ENCODE results near the gene SPPL2B. TPM values are rescaled to one million over a fixed set of nuclear protein-coding genes. Genes with fewer than 3 reads are reported as not detected.
"Not testable (repeated sequence)": the region's sequence is repeated elsewhere in the genome, so short reads cannot be mapped to it uniquely, and the experiment has no call there.

SPPL2B gene
- total RNA-seq, 2 experiments from 2014 or later = 73.5 to 80.7 TPM

DNA sequence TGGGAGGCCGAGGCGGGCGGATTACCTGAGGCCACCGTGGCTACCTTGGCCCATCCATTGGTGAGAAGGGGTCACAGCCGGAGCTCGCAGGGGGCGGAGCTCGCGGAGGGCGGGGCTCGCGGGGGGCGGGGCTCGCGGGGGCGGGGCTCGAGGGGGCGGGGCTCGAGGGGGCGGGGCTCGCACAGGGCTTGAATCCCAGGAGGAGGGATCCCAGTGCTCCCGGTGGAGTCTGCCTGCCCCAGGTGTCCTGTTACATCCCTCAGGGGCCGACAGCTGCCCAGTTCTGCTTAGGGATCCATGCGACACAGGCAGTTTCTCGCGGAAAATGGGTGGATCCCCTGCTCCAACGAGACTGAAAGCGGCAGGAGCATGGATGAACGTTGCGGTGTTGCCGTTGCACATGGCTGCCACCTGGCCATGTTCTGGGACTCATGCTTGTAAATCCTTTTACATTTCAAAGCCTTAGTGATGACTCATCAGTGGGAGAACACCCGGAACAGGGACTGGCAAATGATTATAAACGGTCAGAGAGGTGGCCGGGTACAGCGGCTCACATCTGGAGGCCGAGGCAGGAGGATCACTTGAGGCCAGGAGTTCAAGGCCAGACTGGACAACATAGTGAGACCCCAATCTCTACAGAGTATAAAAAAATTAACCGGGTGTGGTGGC, 56.7 kb downstream of the SPPL2B start:
- CTCF ChIA-PET = no interaction called here
- POLR2A ChIA-PET = no interaction called here
- H3K4me3 Mint-ChIP-seq = no peak overlapping the region

DNA sequence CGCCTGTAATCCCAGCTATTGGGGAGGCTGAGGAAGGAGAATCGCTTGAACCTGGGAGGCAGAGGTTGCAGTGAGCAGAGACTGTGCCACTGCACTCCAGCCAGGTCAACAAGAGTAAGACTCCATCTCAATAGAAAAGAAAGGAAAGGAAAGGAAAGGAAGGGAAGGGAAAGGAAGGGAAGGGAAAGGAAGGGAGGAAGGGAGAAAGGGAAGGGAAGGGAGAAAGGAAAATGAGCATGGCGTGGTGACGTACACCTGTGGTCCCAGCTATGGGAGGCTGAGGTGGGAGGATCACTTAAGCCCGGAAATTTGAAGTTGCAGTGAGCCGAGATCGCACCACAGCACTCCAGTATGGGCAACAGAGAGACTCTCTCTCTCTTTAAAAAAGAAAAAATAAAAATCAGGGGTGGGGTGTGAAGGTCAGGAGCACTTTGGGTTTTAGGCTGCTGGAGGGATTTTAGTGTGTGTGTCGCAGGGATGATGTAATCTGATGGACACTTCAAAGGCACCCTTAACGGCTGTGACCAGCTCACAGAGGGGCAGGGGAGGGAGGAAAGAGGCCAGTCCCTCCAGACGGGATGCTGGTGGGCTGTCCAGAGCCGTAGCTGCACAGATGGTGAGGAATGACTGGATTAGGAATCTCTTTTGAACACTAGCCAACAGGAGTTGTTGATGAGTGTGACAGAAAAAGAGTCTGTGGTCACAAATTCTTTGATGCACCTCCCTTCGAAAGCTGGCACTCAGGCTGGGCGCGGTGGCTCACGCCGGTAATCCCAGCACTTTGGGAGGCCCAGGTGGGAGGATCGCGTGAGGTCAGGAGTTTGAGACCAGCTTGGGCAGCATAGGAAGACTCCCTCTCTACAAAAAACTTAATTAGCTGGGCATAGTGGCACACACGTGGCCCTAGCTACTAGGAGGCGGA, 59.1 kb downstream of the SPPL2B start:
- CTCF ChIA-PET = interaction anchor here (1.4 kb wide), 1 partner anchor 14 kb away, joined by 4 read pairs; no protein-coding TSS in a partner anchor

More for the DNA sequence above, 56.7 kb downstream of the SPPL2B start:
- Mint-ChIP-seq H3K27ac (no peak overlapping the region), H3K4me1 (ENCODE audit: low read depth) (no peaks in the 10 kb centered on the region), H3K27me3 (ENCODE audit: low read depth) (peaks cover 3% of the 10 kb centered on the region), H3K36me3 (ENCODE audit: low read depth) (peaks cover 4% of the 10 kb centered on the region), H3K9me3 (ENCODE audit: insufficient read depth) (peaks cover 8% of the 10 kb centered on the region)
- peak; percentile 19 for ATAC-seq
- DNase-seq = no peak

GRCh38 chr19:2389594-2389993, 61.1 kb downstream of the SPPL2B start:
- no peaks in the 10 kb centered on the region for H3K9me3 Mint-ChIP-seq (ENCODE audit: insufficient read depth)
- CTCF ChIA-PET = interaction anchor here (1.4 kb wide), 1 partner anchor 16 kb away, joined by 4 read pairs; no protein-coding TSS in a partner anchor
- ATAC-seq (no peak), DNase-seq (no peak)
- H3K4me3 Mint-ChIP-seq = no peak overlapping the region
- peaks cover 7% of the 10 kb centered on the region for H3K27me3 Mint-ChIP-seq (ENCODE audit: low read depth)
- H3K27ac Mint-ChIP-seq = no peak overlapping the region
- POLR2A ChIA-PET = no interaction called here
- H3K36me3 Mint-ChIP-seq (ENCODE audit: low read depth) = peaks cover 2% of the 10 kb centered on the region
- peaks cover 21% of the 10 kb centered on the region for H3K4me1 Mint-ChIP-seq (ENCODE audit: low read depth)

More for the DNA sequence above, 59.1 kb downstream of the SPPL2B start:
- POLR2A ChIA-PET = no interaction called here
- H3K4me1 Mint-ChIP-seq (ENCODE audit: low read depth) = peaks cover 4% of the 10 kb centered on the region
- no peak overlapping the region for H3K27ac Mint-ChIP-seq
- H3K36me3 Mint-ChIP-seq (ENCODE audit: low read depth) = no peaks in the 10 kb centered on the region
- H3K27me3 Mint-ChIP-seq (ENCODE audit: low read depth) = peaks cover 3% of the 10 kb centered on the region
- DNase-seq (no peak), ATAC-seq (no peak)
- no peaks in the 10 kb centered on the region for H3K9me3 Mint-ChIP-seq (ENCODE audit: insufficient read depth)
- H3K4me3 Mint-ChIP-seq = no peak overlapping the region

GRCh38 chr19:2391118-2391725, 62.7 kb downstream of the SPPL2B start:
- ChIA-PET POLR2A (no interaction called here), CTCF (interaction anchor here (1.0 to 2.2 kb wide), 6 partner anchors 10 to 229 kb away, joined by 3 to 6 read pairs (median 4); partner anchors contain the start of genes LSM7 and SPPL2B)
- H3K9me3 Mint-ChIP-seq (ENCODE audit: insufficient read depth) = no peaks in the 10 kb centered on the region
- peak; percentile 59 for DNase-seq
- peak; percentile 57 for ATAC-seq
- H3K27ac Mint-ChIP-seq = no peak overlapping the region
- H3K4me1 Mint-ChIP-seq (ENCODE audit: low read depth) = peaks cover 26% of the 10 kb centered on the region
- peaks cover 2% of the 10 kb centered on the region for H3K36me3 Mint-ChIP-seq (ENCODE audit: low read depth)
- peaks cover 7% of the 10 kb centered on the region for H3K27me3 Mint-ChIP-seq (ENCODE audit: low read depth)
- no peak overlapping the region for H3K4me3 Mint-ChIP-seq

DNA sequence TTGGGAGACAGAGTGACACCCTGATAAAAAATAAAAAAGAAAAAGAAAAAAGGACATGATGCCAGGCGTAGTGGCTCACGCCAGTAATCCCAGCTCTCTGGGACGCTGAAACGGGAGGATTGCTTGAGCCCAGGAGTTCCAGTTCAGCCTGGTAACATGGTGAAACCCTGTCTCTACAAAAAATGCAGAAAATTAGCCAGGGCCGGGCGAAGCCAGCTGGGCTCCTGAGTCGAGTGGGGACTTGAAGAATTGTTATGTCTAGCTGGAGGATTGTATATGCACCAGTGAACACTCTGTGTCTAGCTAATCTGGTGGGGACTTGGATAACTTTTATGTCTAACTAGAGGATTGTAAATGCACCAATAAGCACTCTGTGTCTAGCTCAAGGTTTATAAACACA, 63.9 kb downstream of the SPPL2B start:
- peaks cover 2% of the 10 kb centered on the region for H3K36me3 Mint-ChIP-seq (ENCODE audit: low read depth)
- no peak overlapping the region for H3K27ac Mint-ChIP-seq
- ATAC-seq (no peak), DNase-seq (no peak)
- peaks cover 7% of the 10 kb centered on the region for H3K27me3 Mint-ChIP-seq (ENCODE audit: low read depth)
- H3K9me3 Mint-ChIP-seq (ENCODE audit: insufficient read depth) = no peaks in the 10 kb centered on the region
- no peak overlapping the region for H3K4me3 Mint-ChIP-seq
- POLR2A ChIA-PET = interaction anchor here (0.6 to 1.1 kb wide), 3 partner anchors 10 to 84 kb away, joined by 3 read pairs; no protein-coding TSS in a partner anchor
- peaks cover 26% of the 10 kb centered on the region for H3K4me1 Mint-ChIP-seq (ENCODE audit: low read depth)
- CTCF ChIA-PET = interaction anchor here (0.8 to 3.2 kb wide), 16 partner anchors 9 to 245 kb away, joined by 3 to 15 read pairs (median 4); partner anchors contain the start of genes LMNB2, PLEKHJ1 and TIMM13

GRCh38 chr19:2392899-2393298, 64.4 kb downstream of the SPPL2B start:
- not testable (repeated sequence) for H3K4me3 Mint-ChIP-seq; ATAC-seq; H3K27ac Mint-ChIP-seq; H3K36me3 Mint-ChIP-seq (ENCODE audit: low read depth); H3K9me3 Mint-ChIP-seq (ENCODE audit: insufficient read depth); H3K27me3 Mint-ChIP-seq (ENCODE audit: low read depth)
- ChIA-PET POLR2A (interaction anchor here (0.7 to 1.1 kb wide), 2 partner anchors 65 to 84 kb away, joined by 3 read pairs; no protein-coding TSS in a partner anchor), CTCF (interaction anchor here (0.8 to 3.2 kb wide), 18 partner anchors 9 to 244 kb away, joined by 3 to 15 read pairs (median 4); partner anchors contain the start of genes GADD45B, LMNB2, PLEKHJ1 and TIMM13)
- H3K4me1 Mint-ChIP-seq (ENCODE audit: low read depth) = peaks cover 26% of the 10 kb centered on the region
- peak; percentile 32 for DNase-seq

GRCh38 chr19:2394054-2394441, 65.6 kb downstream of the SPPL2B start:
- Mint-ChIP-seq H3K9me3 (ENCODE audit: insufficient read depth) (no peaks in the 10 kb centered on the region), H3K36me3 (ENCODE audit: low read depth) (peaks cover 2% of the 10 kb centered on the region), H3K4me1 (ENCODE audit: low read depth) (peaks cover 26% of the 10 kb centered on the region), H3K4me3 (peak overlapping the region; percentile 69), H3K27me3 (ENCODE audit: low read depth) (peaks cover 7% of the 10 kb centered on the region), H3K27ac (peak overlapping the region; percentile 77)
- ChIA-PET POLR2A (interaction anchor here (1.0 to 1.5 kb wide), 3 partner anchors 34 to 124 kb away, joined by 3 to 5 read pairs (median 3); no protein-coding TSS in a partner anchor), CTCF (interaction anchor here (0.8 to 3.2 kb wide), 9 partner anchors 10 to 255 kb away, joined by 3 to 15 read pairs (median 3); partner anchors contain the start of genes GADD45B, PLEKHJ1 and TIMM13)
- DNase-seq (peak; percentile 64), ATAC-seq (peak; percentile 67)

DNA sequence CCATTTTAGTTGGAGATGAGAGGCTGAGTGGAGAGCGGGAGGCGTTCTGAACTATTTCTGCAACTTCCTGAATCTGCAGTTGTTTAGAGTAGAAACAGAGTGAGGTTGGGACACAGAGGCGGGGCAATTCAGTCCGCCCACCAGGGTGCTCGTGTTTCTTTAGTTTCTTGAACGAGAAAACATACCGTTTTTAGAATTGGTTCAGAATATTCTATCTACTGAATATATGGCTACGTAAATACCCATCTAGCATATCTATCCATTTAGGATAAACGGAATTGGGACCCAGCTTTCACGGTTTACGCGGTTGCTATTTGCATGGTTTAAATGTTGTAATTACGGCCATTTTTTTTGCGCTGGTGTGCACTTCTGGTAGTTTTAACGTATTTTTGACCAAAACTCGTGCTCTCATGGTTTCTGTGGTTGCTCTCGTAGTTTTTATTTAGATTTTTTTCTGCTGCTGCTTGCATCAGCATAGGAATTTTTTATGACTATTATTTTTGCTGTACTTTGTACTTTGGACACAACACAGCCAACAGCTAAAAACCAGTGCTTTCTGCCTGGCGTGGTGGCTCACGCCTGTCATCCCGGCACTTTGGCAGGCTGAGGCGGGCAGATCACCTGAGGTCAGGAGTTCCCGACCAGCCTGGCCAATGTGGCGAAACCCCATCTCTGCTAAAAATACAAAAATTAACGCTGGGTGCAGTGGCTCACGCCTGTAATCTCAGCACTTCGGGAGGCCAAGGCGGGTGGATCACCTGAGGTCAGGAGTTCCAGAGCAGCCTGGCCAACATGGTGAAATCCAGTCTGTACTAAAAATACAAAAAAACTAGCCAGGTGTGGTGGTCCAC, 66.2 kb downstream of the SPPL2B start:
- POLR2A ChIA-PET = interaction anchor here (1.0 to 1.5 kb wide), 3 partner anchors 33 to 125 kb away, joined by 3 to 5 read pairs (median 3); no protein-coding TSS in a partner anchor
- peak overlapping the region; percentile 72 for H3K27ac Mint-ChIP-seq
- ATAC-seq (peak; percentile 80), DNase-seq (peak; percentile 58)
- H3K36me3 Mint-ChIP-seq (ENCODE audit: low read depth) = peaks cover 2% of the 10 kb centered on the region
- H3K27me3 Mint-ChIP-seq (ENCODE audit: low read depth) = peaks cover 6% of the 10 kb centered on the region
- CTCF ChIA-PET = interaction anchor here (0.8 to 3.2 kb wide), 10 partner anchors 33 to 254 kb away, joined by 3 to 15 read pairs (median 4); partner anchors contain the start of genes GADD45B, PLEKHJ1 and TIMM13
- H3K4me3 Mint-ChIP-seq = peak overlapping the region; percentile 69
- no peaks in the 10 kb centered on the region for H3K9me3 Mint-ChIP-seq (ENCODE audit: insufficient read depth)
- peaks cover 26% of the 10 kb centered on the region for H3K4me1 Mint-ChIP-seq (ENCODE audit: low read depth)

DNA sequence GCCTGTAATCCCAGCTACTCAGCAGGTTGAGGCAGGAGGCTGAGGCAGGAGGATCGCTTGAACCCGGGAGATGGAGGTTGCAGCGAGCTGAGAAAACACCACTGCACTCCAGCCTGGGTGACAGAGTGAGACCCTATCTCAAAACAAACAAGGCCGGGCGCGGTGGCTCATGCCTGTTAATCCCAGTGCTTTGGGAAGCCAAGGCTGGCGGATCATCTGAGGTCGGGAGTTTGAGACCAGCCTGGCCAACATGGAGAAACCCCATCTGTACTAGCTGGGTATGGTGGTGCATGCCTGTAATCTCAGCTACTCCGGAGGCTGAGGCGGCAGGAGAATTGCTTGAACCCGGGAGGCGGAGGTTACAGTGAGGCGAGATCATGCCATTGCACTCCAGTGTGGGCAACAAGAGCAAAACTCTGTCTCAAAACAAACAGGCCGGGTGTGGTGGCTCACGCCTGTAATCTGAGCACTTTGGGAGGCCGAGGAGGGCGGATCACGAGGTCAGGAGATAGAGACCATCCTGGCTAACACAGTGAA, 66.9 kb downstream of the SPPL2B start:
- ATAC-seq; H3K27ac Mint-ChIP-seq; H3K36me3 Mint-ChIP-seq (ENCODE audit: low read depth); H3K27me3 Mint-ChIP-seq (ENCODE audit: low read depth); POLR2A ChIA-PET; H3K9me3 Mint-ChIP-seq (ENCODE audit: insufficient read depth); H3K4me3 Mint-ChIP-seq; DNase-seq: not testable (repeated sequence)
- CTCF ChIA-PET = interaction anchor here (1.1 to 1.9 kb wide), 2 partner anchors 106 to 242 kb away, joined by 3 to 4 read pairs; no protein-coding TSS in a partner anchor
- peaks cover 26% of the 10 kb centered on the region for H3K4me1 Mint-ChIP-seq (ENCODE audit: low read depth)

DNA sequence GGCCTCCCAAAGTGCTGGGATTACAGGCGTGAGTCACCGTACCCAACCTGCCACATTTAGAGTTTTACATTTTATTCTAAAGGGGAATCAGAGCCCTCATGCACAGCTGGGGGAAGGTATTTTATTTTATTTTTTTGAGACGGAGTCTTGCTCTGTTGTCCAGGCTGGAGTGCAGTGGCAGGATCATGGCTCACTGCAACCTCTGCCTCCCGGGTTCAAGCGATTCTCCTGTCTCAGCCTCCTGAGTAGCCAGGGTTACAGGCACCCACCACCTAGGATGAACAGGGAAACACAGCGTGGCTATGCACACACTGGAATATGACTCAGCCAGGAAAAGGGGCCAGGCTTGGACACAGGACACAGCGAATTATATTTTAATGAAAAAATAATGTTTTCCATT, 68.7 kb downstream of the SPPL2B start:
- DNase-seq; H3K4me3 Mint-ChIP-seq; H3K27me3 Mint-ChIP-seq (ENCODE audit: low read depth); H3K36me3 Mint-ChIP-seq (ENCODE audit: low read depth); H3K27ac Mint-ChIP-seq; CTCF ChIA-PET; H3K9me3 Mint-ChIP-seq (ENCODE audit: insufficient read depth); POLR2A ChIA-PET; ATAC-seq: not testable (repeated sequence)
- peaks cover 24% of the 10 kb centered on the region for H3K4me1 Mint-ChIP-seq (ENCODE audit: low read depth)
